HL-60 (cell line): ENCODE results near the gene IFNL1.
"Not testable (repeated sequence)": the region's sequence is repeated elsewhere in the genome, so short reads cannot be mapped to it uniquely, and the experiment has no call there.

ENCODE experiments used
- DNase-seq, 2 experiments: peaks; one replicate each; pipeline ENCODE4 v3.0.0-alpha.2; 2010 to 2020; ENCODE audit warnings: low read depth in 1 of 2, low spot score in 1 of 2
- H3K27ac ChIP-seq: fragments of 250-450 bp; sonication (Bioruptor Pico); replicated peaks from 2 replicates; pipeline ENCODE4 v1.5.1; 2020; ENCODE audit warnings: mild to moderate bottlenecking, moderate library complexity
- H3K27me3 ChIP-seq: fragments of 250-450 bp; sonication (Bioruptor Pico); 2 replicates; pipeline ENCODE4 v1.5.1; 2021; ENCODE audit warnings: mild to moderate bottlenecking, moderate library complexity; ENCODE audit not compliant: insufficient read depth, poor library complexity, severe bottlenecking
- H3K4me3 ChIP-seq: replicated peaks from 2 replicates; pipeline ENCODE4 v1.5.1; 2011; ENCODE audit warnings: mild to moderate bottlenecking, control low read depth, low read length; ENCODE audit not compliant: insufficient read depth
- GABPA ChIP-seq: IDR thresholded peaks from 2 replicates; pipeline ENCODE4 v1.6.1; 2012; ENCODE audit warnings: low read depth
- POLR2AphosphoS5 ChIP-seq: IDR thresholded peaks from 2 replicates; pipeline ENCODE4 v1.6.1; 2012; ENCODE audit warnings: low read depth
- SPI1 ChIP-seq: IDR thresholded peaks from 2 replicates; pipeline ENCODE4 v1.6.1; 2012; ENCODE audit warnings: low read depth, mild to moderate bottlenecking, borderline replicate concordance
- TF ChIP-seq, protein P1 (sequence below): IDR thresholded peaks from 2 replicates; pipeline ENCODE4 v1.6.1; 2012; ENCODE audit warnings: low read depth; ENCODE audit not compliant: insufficient replicate concordance
- TF ChIP-seq, protein P2 (sequence below): IDR thresholded peaks from one replicate; pipeline ENCODE4 v1.5.1; 2011; ENCODE audit warnings: low read length, control low read depth, inconsistent platforms; ENCODE audit not compliant: insufficient read depth

The IFNL1 gene

DNA sequence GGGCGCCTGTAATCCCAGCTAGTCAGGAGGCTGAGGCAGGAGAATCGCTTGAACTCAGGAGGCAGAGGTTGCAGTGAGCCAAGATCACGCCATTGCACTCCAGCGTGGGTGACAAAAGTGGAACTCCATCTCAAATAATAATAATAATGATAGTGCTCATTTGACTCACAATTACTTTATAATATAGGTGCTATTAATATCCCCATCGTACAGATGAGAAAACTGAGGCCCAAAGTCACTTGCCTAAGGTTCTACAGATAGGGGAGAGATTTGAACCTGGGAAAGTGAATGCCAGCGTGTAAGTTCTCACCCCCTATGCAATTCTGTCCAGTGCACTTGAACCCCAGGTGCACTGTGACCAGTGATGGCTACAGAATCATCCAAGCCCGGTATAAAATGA is 33.7 kb downstream of the IFNL1 start:
- TF ChIP-seq SPI1 (no peak), GABPA (no peak), POLR2AphosphoS5 (no peak)
- TF ChIP-seq, protein P1, sequence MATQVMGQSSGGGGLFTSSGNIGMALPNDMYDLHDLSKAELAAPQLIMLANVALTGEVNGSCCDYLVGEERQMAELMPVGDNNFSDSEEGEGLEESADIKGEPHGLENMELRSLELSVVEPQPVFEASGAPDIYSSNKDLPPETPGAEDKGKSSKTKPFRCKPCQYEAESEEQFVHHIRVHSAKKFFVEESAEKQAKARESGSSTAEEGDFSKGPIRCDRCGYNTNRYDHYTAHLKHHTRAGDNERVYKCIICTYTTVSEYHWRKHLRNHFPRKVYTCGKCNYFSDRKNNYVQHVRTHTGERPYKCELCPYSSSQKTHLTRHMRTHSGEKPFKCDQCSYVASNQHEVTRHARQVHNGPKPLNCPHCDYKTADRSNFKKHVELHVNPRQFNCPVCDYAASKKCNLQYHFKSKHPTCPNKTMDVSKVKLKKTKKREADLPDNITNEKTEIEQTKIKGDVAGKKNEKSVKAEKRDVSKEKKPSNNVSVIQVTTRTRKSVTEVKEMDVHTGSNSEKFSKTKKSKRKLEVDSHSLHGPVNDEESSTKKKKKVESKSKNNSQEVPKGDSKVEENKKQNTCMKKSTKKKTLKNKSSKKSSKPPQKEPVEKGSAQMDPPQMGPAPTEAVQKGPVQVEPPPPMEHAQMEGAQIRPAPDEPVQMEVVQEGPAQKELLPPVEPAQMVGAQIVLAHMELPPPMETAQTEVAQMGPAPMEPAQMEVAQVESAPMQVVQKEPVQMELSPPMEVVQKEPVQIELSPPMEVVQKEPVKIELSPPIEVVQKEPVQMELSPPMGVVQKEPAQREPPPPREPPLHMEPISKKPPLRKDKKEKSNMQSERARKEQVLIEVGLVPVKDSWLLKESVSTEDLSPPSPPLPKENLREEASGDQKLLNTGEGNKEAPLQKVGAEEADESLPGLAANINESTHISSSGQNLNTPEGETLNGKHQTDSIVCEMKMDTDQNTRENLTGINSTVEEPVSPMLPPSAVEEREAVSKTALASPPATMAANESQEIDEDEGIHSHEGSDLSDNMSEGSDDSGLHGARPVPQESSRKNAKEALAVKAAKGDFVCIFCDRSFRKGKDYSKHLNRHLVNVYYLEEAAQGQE = no peak
- TF ChIP-seq, protein P2, sequence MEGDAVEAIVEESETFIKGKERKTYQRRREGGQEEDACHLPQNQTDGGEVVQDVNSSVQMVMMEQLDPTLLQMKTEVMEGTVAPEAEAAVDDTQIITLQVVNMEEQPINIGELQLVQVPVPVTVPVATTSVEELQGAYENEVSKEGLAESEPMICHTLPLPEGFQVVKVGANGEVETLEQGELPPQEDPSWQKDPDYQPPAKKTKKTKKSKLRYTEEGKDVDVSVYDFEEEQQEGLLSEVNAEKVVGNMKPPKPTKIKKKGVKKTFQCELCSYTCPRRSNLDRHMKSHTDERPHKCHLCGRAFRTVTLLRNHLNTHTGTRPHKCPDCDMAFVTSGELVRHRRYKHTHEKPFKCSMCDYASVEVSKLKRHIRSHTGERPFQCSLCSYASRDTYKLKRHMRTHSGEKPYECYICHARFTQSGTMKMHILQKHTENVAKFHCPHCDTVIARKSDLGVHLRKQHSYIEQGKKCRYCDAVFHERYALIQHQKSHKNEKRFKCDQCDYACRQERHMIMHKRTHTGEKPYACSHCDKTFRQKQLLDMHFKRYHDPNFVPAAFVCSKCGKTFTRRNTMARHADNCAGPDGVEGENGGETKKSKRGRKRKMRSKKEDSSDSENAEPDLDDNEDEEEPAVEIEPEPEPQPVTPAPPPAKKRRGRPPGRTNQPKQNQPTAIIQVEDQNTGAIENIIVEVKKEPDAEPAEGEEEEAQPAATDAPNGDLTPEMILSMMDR = no peak
- Histone ChIP-seq H3K4me3 (no peak overlapping the region), H3K27ac (no peak overlapping the region), H3K27me3 (no peaks in the 10 kb centered on the region)
- no peak for DNase-seq

- TF ChIP-seq SPI1 (no peak), GABPA (no peak), POLR2AphosphoS5 (no peak)
- TF ChIP-seq, protein P1 = no peak
- TF ChIP-seq, protein P2 = no peak
- H3K27ac ChIP-seq = no peak overlapping the region
- no peak overlapping the region for H3K4me3 ChIP-seq
These were observed 36.1 kb downstream of the IFNL1 start for GRCh38 chr19:39332293-39332692.

GRCh38 chr19:39332738-39333137 is 36.5 kb downstream of the IFNL1 start:
- not testable (repeated sequence) for DNase-seq, H3K4me3 ChIP-seq, H3K27ac ChIP-seq, H3K27me3 ChIP-seq

More at GRCh38 chr19:39332293-39332692, 36.1 kb downstream of the IFNL1 start:
- DNase-seq = no peak
- no peaks in the 10 kb centered on the region for H3K27me3 ChIP-seq

GRCh38 chr19:39333507-39333906 is 37.3 kb downstream of the IFNL1 start:
- Histone ChIP-seq H3K27ac (no peak overlapping the region), H3K27me3 (no peaks in the 10 kb centered on the region), H3K4me3 (no peak overlapping the region)
- DNase-seq = no peak
- TF ChIP-seq, protein P2 = no peak
- TF ChIP-seq GABPA (no peak), SPI1 (no peak), POLR2AphosphoS5 (no peak)
- TF ChIP-seq, protein P1 = no peak
